Stimulated activated CD8-positive, alpha-beta memory T cell treated with anti-CD3 and anti-CD28 coated beads, Interleukin-15, amount 100 ng/mL, for 24 hours (primary cell): ENCODE data around the gene PFAS.

Experiments used
- DNase-seq: peaks from one replicate; pipeline ENCODE4 v3.0.0-alpha.2; 2020; ENCODE audit warnings: low read depth

Gene PFAS

DNA sequence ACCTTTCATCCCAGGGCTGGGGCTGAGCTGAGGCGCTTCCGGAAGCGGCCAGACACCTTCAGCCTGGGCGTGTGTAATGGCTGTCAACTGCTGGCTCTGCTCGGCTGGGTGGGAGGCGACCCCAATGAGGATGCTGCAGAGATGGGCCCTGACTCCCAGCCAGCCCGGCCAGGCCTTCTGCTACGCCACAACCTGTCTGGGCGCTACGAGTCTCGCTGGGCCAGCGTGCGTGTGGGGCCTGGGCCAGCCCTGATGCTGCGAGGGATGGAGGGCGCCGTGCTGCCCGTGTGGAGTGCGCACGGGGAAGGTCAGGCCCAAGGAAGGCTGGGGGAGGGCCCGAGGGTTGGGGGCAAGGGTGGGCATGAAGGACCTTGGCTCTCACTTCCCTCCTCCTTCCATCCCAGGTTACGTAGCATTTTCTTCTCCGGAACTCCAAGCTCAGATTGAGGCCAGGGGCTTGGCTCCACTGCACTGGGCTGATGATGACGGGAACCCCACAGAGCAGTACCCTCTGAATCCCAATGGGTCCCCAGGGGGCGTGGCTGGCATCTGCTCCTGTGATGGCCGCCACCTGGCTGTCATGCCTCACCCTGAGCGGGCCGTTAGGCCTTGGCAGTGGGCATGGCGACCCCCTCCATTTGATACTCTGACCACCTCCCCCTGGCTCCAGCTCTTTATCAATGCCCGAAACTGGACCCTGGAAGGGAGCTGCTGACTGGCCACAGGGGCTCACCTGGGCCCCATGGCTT, 19.6 kb downstream of the PFAS start:
- DNase-seq: no peak

GRCh38 chr17:8272421-8272820, 23.3 kb downstream of the PFAS start:
- DNase-seq: no peak

DNA sequence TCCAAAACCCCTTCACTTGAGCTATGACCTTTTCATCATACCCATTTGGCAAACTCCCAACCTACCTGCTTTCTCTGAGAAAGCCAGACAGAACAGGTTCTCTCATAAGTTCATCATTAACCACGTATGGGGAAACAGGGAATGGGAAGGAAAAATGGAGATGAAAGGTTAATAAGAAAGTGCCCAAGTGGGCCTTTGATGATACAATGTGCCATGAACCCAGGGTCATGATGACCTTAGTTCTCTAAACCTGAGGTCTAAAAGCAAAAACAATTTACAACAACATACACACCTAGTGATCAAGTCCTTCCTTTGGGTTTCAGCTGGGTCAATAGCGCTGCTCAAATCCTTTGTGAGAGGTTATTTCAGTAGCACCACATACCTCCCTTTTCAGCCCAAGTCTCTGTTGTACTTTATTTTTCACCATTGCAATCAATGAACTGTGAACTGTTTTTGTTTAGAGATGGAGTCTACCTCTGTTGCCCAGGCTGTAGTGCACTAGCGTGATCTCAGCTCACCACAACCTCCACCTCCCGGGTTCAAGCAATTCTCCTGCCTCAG, 24.9 kb downstream of the PFAS start:
- no peak for DNase-seq

DNA sequence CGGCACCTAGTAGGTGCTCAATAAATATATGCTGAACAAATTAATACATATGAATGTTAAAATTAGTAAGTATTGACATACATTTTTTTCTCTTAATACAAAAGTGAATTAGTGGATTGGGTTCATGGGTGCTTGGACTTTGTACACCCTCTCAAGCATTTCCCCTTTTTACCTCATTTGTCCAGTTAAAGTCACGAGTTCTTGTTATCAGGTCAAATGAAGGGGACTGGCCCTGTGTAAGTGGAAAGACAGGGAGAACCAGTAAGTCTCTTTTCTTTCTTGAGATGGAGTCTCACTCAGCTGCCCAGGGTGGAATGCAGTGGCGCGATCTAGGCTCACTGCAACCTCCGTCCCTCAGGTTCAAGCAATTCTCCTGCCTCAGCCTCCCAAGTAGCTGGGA, 25.7 kb downstream of the PFAS start:
- no peak for DNase-seq

- no peak for DNase-seq
Observed at GRCh38 chr17:8275421-8276290, 26.6 kb downstream of the PFAS start.

GRCh38 chr17:8277317-8277716, 28.2 kb downstream of the PFAS start:
- no peak for DNase-seq

GRCh38 chr17:8282345-8282744, 33.3 kb downstream of the PFAS start:
- DNase-seq: no peak

GRCh38 chr17:8283356-8283755, 34.3 kb downstream of the PFAS start:
- no peak for DNase-seq

GRCh38 chr17:8284126-8284525, 35.0 kb downstream of the PFAS start:
- no peak for DNase-seq

GRCh38 chr17:8285270-8286181, 36.4 kb downstream of the PFAS start:
- DNase-seq: no peak

GRCh38 chr17:8287651-8288335, 38.7 kb downstream of the PFAS start:
- DNase-seq: no peak

DNA sequence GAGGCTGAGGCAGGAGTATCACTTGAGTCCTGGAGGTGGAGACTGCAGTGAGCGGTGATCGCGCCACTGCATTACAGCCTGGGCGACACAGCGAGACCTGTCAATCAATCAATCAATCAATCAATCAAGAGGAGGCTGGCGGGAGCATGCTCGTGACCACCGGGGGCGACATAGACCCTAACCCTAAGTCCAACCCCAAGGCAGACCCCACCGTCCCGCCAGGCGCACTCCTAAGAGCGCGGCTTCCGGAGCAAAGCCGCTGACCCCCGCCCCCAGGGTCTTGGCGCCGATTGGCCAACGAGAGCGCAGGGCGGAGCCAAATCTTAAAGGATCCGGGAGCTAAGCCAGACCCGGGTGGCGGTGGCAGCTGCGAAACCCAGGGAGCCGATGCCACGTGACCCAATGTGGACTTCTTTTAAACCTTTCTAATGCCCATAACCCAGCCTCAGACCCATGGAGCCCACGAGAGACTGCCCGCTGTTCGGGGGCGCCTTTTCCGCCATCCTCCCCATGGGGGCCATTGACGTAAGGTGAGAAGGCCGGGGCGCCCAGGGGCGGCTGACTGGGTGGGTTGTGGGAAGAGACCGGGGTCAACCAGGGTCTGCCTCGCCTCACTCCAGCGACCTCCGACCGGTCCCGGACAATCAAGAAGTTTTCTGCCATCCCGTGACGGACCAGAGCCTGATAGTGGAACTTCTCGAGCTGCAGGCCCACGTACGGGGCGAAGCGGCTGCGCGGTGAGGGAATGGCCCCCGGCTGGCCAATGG, 39.4 kb downstream of the PFAS start, which contains the start of gene RANGRF:
RANGRF (plus strand) TSS at position 335 of the 767 bp plus-strand sequence; CDS start at position 454, 119 bp downstream.
- DNase-seq: peak; percentile 64

DNA sequence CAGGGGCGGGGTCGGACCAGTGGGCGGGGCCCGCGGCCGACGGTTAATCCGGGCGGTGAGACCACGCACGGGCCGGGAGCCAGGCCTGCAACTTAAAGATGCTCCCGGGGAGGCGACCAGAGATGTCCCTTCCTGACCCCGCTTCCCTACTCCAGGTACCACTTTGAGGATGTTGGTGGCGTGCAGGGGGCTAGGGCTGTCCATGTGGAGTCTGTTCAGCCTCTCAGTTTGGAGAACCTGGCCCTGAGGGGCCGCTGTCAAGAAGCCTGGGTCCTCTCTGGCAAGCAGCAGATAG, 40.0 kb downstream of the PFAS start:
- DNase-seq: peak; percentile 51

DNA sequence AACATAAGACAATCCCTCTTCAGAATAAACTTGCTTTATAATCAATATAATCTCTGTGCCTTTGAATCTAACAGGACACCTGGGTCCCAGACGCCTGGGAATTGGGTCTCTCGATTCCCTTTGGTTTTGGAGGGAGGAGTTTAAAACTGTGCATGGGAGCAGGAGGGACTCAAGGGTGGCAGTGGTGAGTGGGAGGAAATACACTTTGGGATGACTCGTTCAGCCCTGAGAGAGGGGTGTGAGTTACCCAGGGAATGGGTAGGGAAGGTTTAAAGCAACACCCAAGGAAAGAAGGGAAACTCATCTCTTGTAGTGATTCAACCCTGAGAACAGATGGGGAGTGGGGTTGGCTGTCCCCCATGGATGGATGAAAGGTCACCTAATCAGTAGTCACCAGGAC, 41.0 kb downstream of the PFAS start:
- DNase-seq: no peak

DNA sequence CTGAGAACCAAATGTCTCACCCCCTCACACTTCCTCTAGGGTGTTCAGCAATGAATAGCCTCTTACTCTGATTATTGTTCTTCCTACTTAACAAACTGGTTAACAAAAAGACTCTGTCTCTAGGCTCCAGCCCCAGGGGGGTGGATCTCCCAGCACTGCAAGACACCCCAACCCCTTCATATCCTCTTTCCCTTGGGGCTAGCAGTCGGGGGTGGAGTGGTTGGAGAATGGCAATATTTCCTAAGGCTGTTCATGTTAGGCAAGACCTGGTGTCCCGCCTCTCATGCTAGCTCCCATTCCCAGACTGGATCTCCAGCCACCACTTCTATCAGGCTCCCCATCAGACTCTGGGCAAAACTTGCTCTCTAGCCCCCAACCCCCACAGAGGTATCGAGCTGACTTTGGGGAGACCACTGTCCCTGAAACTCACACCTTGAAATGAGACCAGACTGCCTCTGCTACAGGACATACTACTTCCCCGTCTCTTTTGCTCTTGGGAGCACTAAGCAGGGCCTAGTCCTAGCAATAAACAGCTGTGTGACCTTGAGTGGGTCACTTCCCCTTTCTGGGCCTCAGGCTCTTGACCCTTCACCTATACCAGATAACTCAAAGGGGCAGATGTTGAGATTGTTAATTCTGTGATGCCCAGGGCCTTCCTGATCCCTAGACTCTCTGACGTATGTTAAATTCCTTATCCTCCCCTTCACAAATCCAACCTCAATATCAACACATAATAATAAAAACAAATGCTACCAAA, 43.7 kb downstream of the PFAS start:
- DNase-seq: no peak

GRCh38 chr17:8294361-8294760, 45.3 kb downstream of the PFAS start:
- DNase-seq: no peak

DNA sequence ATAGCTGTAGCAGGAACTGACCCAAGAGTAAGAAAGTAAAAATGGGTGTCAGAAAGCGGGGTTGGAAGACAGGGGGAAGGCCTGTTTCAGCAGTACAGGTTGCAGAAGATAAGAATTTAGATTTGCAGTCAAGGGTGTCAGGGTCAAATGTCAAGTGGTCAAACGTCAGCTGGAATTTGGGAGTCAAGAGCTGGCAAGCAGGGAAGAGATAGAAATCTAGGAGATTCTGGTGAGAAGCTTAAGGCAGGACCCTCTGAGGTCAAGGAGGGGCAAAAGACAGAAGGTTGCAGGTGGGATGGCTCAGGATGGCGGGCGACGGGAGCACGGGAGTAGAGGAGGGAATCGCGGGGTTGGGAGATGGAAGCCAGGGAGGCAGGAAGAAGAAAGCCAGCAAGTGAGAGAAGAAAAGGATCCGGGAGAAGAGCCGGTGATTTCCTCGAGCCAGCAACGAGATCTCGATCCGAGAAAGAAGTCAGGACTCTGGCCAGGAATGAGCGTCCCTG, 45.8 kb downstream of the PFAS start:
- DNase-seq: no peak

DNA sequence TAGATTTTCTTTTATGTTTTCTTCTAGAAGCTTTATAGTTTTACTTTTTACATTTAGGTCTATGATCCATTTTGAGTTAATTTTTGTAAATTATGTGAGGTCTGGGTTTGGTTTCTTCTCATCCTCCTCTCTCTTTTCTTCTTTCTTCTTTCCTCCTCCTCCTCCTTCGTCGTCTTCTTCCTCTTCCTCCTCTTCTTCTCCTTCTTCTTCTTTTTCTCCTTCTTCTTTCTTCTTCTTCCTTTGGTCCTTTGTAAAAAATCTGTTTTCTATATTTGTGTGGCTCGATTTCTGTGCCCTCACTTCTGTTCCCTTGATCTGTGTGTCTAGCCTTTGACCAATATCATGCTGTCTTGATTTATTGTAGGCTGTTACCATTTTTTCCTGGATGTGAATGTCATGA, 51.1 kb downstream of the PFAS start:
- no peak for DNase-seq

GRCh38 chr17:8300627-8301242, 51.6 kb downstream of the PFAS start:
- DNase-seq: no peak
